Activated CD4-positive, alpha-beta T cell treated with anti-CD3 and anti-CD28 coated beads, Interleukin-2, amount 50 U/mL, for 4 hours (primary cell): Measurements from ENCODE around the gene HIBADH.

Experiments used
- DNase-seq, 2 experiments: peaks; one replicate each; pipeline ENCODE4 v3.0.0-alpha.2; 2020

HIBADH gene

GRCh38 chr7:27634671-27635493 lies 27.8 kb downstream of the HIBADH start:
- no peak for DNase-seq

GRCh38 chr7:27633062-27633461 lies 29.6 kb downstream of the HIBADH start:
- no peak for DNase-seq

GRCh38 chr7:27631391-27631790 lies 31.3 kb downstream of the HIBADH start:
- no peak for DNase-seq

- no peak for DNase-seq
Measured at GRCh38 chr7:27627146-27627545, 35.5 kb downstream of the HIBADH start.

GRCh38 chr7:27619492-27619891 lies 43.2 kb downstream of the HIBADH start:
- DNase-seq: no peak

- no peak for DNase-seq
Measured at GRCh38 chr7:27617651-27618381, 44.9 kb downstream of the HIBADH start.

GRCh38 chr7:27616914-27617548 lies 45.7 kb downstream of the HIBADH start:
- DNase-seq: no peak

GRCh38 chr7:27616186-27616491 lies 46.5 kb downstream of the HIBADH start:
- DNase-seq: no peak

- no peak for DNase-seq
Measured at GRCh38 chr7:27615420-27616185, 47.1 kb downstream of the HIBADH start.

GRCh38 chr7:27614095-27614494 lies 48.6 kb downstream of the HIBADH start:
- no peak for DNase-seq

- no peak for DNase-seq
Measured at GRCh38 chr7:27611059-27611458, 51.6 kb downstream of the HIBADH start.

- DNase-seq: no peak
Measured at GRCh38 chr7:27608776-27609495, 53.7 kb downstream of the HIBADH start.

GRCh38 chr7:27607210-27607606 lies 55.5 kb downstream of the HIBADH start:
- DNase-seq: no peak

GRCh38 chr7:27606270-27607209 lies 56.1 kb downstream of the HIBADH start:
- no peak for DNase-seq

GRCh38 chr7:27605689-27606269 lies 56.9 kb downstream of the HIBADH start:
- DNase-seq: no peak

GRCh38 chr7:27605283-27605682 lies 57.4 kb downstream of the HIBADH start:
- no peak for DNase-seq

GRCh38 chr7:27603813-27604212 lies 58.9 kb downstream of the HIBADH start:
- DNase-seq: no peak

GRCh38 chr7:27602766-27603165 lies 59.9 kb downstream of the HIBADH start:
- DNase-seq: no peak

- no peak for DNase-seq
Measured at GRCh38 chr7:27601217-27601616, 61.5 kb downstream of the HIBADH start.

- DNase-seq: no peak
Measured at GRCh38 chr7:27600247-27600646, 62.4 kb downstream of the HIBADH start.

- no peak for DNase-seq
Measured at GRCh38 chr7:27595009-27595408, 67.7 kb downstream of the HIBADH start.
